Activated T-helper 2 cell treated with anti-CD3 and anti-CD28 coated beads, Interferon-gamma antibody, Interleukin-2, Interleukin-4, amounts not matched to agents 10 μg/mL and 5 μg/mL and 100 μg/mL, durations not matched to agents 14 hours and 24 hours and 36 hours (primary cell): ENCODE results near the gene STARD4. TPM values are rescaled to one million over a fixed set of nuclear protein-coding genes. Genes with fewer than 3 reads are reported as not detected.
A peak's percentile ranks its signal among the peaks of the same experiment; 100 is the strongest.

Experiments
- DNase-seq: peaks from one replicate; pipeline ENCODE4 v3.0.0; 2021; ENCODE audit warnings: low spot score
- H3K27ac Mint-ChIP-seq: one replicate; pipeline ENCODE4 v1.8.0; 2021; ENCODE audit warnings: mixed read lengths
- H3K27me3 Mint-ChIP-seq: one replicate; pipeline ENCODE4 v1.8.0; 2021; ENCODE audit warnings: low read depth, mixed read lengths
- H3K36me3 Mint-ChIP-seq: one replicate; pipeline ENCODE4 v1.8.0; 2021; ENCODE audit warnings: low read depth, mixed read lengths
- H3K4me1 Mint-ChIP-seq: one replicate; pipeline ENCODE4 v1.8.0; 2021; ENCODE audit warnings: low read depth, mixed read lengths
- H3K4me3 Mint-ChIP-seq: one replicate; pipeline ENCODE4 v1.8.0; 2021; ENCODE audit warnings: low read depth, mild to moderate bottlenecking, moderate library complexity, mixed read lengths
- H3K9me3 Mint-ChIP-seq: one replicate; pipeline ENCODE4 v1.8.0; 2021; ENCODE audit warnings: mixed read lengths
- intact Hi-C: fragments of 100-400 bp; cut with micrococcal nuclease; formaldehyde crosslinking; loops from one replicate; pipeline ENCODE4 v1.15.1; 2023
- total RNA-seq: library from RNA; stranded (reverse); gene quantifications from 2 replicates; pipeline ENCODE4 v1.2.3, GENCODE V29; 2022

STARD4 gene
- total RNA-seq, 1 donor from 2014 or later: 230 TPM

DNA sequence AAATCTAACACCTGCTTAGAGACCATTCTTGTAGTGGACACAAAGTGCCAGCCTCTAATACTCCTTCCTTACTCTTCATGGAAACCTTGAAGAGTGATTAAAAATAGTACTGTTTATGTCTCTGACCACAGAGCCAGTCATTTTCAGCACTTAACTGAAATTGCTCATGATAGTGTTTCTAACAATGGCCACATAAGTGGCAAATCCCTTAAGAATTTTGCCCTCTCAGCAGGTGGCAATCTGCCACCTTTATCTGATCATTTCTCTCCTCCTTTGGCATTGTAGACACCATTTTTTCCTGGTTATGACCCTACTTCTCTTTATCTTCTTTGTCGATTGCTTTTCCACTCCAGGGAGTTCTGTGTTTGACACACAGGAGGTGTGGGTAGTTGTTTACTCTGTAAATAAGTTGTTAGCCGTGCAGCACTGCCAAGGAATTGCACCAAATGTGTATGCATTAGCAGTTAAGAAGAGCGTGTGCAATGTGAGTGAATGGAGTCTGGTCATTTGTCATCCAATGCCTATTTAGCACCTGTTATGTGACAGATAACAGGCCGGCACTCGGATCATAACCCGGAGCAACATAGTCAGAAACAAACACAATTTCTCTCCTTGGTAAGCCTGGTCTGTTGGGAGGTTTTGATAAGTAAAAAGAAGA is 36.8 kb upstream of the STARD4 start:
- DNase-seq: no peak
- H3K4me1 Mint-ChIP-seq: peaks cover 34% of the 10 kb centered on the region
- H3K9me3 Mint-ChIP-seq: no peaks in the 10 kb centered on the region
- peaks cover 4% of the 10 kb centered on the region for H3K27me3 Mint-ChIP-seq
- intact Hi-C loops: no loop called here
- H3K36me3 Mint-ChIP-seq: no peaks in the 10 kb centered on the region
- H3K4me3 Mint-ChIP-seq: no peak overlapping the region
- H3K27ac Mint-ChIP-seq: no peak overlapping the region

DNA sequence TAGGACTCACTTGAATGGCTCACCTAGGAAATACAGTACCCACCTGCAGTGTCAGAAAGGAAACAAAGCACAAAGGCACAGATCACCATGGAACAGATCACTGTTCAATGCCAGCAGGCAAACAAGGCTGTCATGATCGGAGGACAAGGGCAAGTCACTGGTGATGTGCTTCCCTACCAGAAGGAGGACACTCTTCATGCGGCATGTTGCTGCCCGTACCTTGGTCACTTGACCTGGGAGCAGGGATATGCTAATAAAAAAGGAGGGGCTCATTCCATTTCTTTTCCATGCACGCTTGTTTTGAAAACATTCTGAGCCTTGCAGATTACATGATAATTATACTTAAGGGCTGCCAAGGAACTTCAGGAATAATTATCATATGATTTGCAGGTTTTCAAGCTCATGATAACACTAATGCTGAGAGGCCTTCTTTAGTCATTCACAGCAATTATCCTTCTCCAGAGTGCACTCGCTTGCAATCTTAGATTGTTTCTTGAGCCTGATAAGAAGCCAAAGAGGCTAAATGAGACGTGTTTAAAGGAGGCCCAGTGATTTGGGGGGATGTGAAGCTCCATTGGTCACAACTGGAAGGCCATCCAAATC is 36.1 kb upstream of the STARD4 start:
- no peak for DNase-seq
- peaks cover 4% of the 10 kb centered on the region for H3K27me3 Mint-ChIP-seq
- peaks cover 34% of the 10 kb centered on the region for H3K4me1 Mint-ChIP-seq
- no peak overlapping the region for H3K27ac Mint-ChIP-seq
- intact Hi-C loops: no loop called here
- H3K4me3 Mint-ChIP-seq: no peak overlapping the region
- H3K9me3 Mint-ChIP-seq: no peaks in the 10 kb centered on the region
- H3K36me3 Mint-ChIP-seq: no peaks in the 10 kb centered on the region

DNA sequence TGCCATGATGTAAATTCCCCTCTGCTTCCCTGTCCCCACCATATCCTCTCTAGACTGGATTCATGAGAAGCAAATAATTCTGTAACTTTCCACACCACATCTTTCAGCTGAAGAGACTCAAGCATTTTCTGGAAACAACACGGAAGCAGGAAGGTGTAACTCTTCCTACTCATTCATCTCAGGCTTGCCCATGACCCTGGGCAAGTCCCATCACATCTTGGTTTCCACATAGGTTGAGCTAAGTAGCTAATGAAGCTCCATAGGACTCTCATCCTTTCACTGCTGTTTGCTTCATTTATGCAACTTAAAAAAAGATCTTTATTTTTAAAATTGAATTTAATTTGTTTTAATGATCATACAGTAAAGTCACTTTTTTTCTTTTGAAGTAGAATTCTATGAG is 32.7 kb upstream of the STARD4 start:
- Mint-ChIP-seq H3K27me3 (peaks cover 28% of the 10 kb centered on the region), H3K36me3 (no peaks in the 10 kb centered on the region), H3K9me3 (no peaks in the 10 kb centered on the region), H3K4me3 (no peak overlapping the region), H3K27ac (no peak overlapping the region), H3K4me1 (peaks cover 9% of the 10 kb centered on the region)
- intact Hi-C loops: no loop called here
- no peak for DNase-seq

DNA sequence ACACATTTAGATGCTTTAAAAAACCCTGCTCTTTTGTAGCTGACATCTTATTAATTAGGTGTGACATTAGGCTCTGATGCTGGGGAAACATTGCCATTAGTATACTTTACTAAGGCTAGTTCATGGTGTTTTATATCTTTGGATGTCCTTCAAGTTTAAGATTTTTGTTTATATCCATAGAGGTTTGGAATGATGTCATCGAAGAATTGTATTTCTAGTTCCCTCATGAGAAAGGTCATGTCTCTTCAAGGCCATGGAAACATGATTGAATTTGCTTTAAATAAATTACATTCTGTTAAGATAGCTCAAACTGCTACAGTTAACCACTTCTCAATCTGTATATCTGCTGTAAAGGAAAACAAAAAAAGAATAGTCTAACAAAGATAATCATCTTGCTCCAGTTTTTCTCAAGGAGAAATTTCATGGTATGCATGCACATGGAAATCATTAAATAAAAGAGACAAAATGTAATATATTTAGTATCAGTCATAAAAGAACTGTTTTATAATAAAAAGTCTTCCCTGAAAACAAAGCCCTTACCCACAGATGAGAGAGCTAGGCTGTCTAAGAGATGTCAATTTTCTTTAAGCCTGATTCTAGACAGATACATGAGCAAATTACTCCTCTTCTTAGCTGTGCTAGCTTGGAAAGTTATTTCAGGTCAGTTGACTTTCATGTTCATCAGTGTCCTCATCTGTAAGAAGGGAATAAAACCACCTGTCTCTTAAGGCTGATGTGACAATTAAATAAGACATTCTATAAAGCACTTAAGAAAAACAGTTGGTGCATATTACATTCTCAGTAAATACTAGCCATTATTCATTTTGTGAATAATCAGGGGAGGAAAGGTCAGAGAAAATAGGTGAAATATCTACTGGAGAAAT is 25.0 kb upstream of the STARD4 start:
- intact Hi-C loops: no loop called here
- no peak for DNase-seq
- Mint-ChIP-seq H3K27ac (no peak overlapping the region), H3K9me3 (peaks cover 10% of the 10 kb centered on the region), H3K4me1 (peaks cover 16% of the 10 kb centered on the region), H3K27me3 (peaks cover 26% of the 10 kb centered on the region), H3K4me3 (no peak overlapping the region), H3K36me3 (peaks cover 4% of the 10 kb centered on the region)

DNA sequence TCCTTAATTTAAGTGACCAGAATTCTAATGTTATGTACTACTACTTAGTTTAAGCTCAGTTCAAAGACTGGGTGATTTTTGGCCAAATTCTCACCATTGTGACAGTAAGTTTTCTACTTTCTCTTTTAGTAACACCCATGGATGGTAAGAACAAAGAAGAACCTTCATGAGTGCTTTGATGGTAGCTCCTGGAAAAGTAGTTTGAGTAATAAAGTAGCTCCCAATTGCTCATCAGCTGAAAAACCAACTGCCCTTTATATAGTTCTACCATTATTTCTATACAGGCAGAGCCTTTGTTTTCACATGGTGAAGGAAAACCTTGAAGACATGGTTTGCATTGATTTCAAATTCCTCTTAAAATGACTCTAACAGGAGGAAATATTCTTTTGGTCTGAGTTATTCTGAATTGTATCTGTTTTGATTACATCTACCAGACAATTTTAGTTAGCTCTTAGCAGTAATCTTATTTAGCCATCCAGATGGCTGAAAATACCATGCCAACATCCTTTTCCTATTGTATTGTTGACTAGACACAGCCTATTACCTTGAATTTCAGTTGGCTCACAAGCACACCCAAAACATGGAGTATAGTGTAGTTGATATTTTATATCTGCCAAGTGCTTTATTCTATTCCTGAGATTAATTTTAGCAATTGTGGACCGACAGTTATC is 23.7 kb upstream of the STARD4 start:
- Mint-ChIP-seq H3K4me1 (peaks cover 20% of the 10 kb centered on the region), H3K27ac (no peak overlapping the region), H3K9me3 (peaks cover 10% of the 10 kb centered on the region), H3K36me3 (peaks cover 4% of the 10 kb centered on the region), H3K27me3 (peaks cover 18% of the 10 kb centered on the region), H3K4me3 (no peak overlapping the region)
- no peak for DNase-seq
- intact Hi-C loops: no loop called here

DNA sequence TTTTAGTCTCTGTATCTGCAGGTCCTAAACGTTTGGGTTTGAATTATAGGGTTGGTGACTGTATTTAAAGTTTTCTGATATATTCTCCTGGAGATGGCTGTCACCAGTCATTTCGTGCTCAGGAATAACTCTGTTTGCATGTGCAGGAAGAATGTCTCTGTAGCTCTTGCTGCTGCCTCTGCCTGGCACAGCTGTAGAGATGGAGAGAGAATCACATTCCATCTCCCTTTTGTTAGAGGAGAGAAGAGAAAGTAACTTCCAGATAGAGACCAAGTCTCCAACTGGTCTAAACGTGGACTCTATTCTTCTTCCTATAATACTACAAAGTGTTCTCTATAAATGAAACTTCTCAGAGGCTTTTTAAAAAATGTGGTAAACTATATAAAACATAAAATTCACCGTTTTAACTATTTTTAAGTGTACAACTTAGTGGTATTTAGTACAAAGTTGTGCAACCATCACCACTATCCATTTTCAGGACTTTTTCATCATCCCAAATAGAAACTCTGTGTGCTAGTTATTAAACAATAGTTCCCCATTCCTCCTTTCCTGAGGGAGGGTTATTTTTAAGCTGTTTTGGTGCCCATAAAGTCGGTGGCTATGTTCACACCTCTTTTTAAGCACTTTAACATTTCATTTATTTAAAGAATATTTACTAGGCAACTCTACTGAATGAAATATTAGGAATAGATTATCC is 20.7 kb upstream of the STARD4 start:
- H3K4me3 Mint-ChIP-seq: no peak overlapping the region
- H3K4me1 Mint-ChIP-seq: peaks cover 38% of the 10 kb centered on the region
- no peak overlapping the region for H3K27ac Mint-ChIP-seq
- peaks cover 13% of the 10 kb centered on the region for H3K36me3 Mint-ChIP-seq
- H3K9me3 Mint-ChIP-seq: peaks cover 22% of the 10 kb centered on the region
- peaks cover 1% of the 10 kb centered on the region for H3K27me3 Mint-ChIP-seq
- intact Hi-C loops: loop anchor here (5.0 kb wide), 2 partner anchors 94 to 224 kb away; partner anchors contain the start of gene NREP
- no peak for DNase-seq

DNA sequence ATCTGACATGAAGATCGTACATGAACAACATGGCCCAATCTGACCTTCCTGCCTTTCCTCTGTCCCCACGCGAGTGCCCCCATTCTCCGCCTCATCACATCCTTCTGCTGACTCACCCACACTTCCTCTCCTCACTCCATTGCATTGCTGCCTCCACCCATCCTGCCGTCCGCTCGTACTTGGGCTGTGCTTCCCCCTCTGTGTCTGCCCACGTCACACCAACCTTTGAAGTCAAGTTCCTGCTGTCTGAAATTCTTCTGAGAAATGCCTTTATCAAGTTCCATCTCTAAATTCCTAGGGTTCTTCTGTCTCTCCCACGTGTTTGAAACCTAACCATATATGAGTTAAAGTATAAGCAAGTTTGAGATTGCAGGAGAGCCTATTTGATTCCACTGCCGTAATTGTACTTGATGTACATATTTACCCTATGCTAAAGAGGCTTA is 18.0 kb upstream of the STARD4 start:
- intact Hi-C loops: loop anchor here (1.0 to 5.0 kb wide), 6 partner anchors 17 to 617 kb away; partner anchors contain the start of gene NREP

DNA sequence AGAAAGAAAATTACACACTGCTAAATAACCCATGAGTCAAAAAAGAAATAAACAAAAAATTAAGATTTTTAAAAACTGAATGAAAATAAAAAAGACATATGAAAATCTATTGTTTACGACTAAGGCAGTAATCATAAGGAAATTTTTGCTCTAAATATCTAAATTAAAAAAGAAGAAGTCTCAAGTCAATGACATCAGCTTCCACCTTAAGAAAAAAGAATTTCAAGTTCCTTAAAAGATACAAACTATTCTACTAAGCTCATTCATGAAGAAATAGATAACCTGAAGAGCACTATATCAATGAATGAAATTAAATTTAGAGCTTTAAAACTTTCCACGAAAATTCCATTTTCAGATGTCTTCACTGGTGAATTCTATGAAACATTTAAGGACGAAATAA is 15.7 kb upstream of the STARD4 start:
- Mint-ChIP-seq H3K4me1 (peaks cover 31% of the 10 kb centered on the region), H3K27me3 (no peaks in the 10 kb centered on the region), H3K9me3 (peaks cover 12% of the 10 kb centered on the region), H3K36me3 (peaks cover 9% of the 10 kb centered on the region), H3K4me3 (no peak overlapping the region), H3K27ac (no peak overlapping the region)
- no peak for DNase-seq
- intact Hi-C loops: no loop called here

More for the DNA sequence above, 18.0 kb upstream of the STARD4 start:
- DNase-seq: peak; percentile 80
- peaks cover 9% of the 10 kb centered on the region for H3K36me3 Mint-ChIP-seq
- H3K27me3 Mint-ChIP-seq: no peaks in the 10 kb centered on the region
- H3K9me3 Mint-ChIP-seq: peaks cover 22% of the 10 kb centered on the region
- peak overlapping the region; percentile 46 for H3K4me3 Mint-ChIP-seq
- peaks cover 35% of the 10 kb centered on the region for H3K4me1 Mint-ChIP-seq
- H3K27ac Mint-ChIP-seq: peak overlapping the region; percentile 87

DNA sequence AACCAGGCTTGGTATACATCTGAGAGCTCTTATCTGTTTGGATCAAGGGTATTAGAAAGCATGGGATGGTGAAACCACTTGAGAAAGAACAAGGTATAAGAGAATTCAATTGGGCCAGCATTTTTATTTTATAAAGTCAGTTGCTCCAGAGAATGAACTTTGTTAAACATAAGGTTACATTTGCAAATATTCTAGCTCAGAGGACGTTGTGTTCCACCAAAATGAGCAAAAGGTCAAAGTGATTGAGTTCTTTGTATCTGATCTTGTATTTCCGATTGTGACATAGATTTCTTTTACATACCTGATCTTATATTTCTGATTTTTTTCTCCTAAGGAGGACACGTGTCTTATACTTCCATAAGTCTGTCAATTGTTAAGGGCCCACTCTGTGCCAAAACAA is 8.6 kb upstream of the STARD4 start:
- peaks cover 17% of the 10 kb centered on the region for H3K4me1 Mint-ChIP-seq
- no peak for DNase-seq

DNA sequence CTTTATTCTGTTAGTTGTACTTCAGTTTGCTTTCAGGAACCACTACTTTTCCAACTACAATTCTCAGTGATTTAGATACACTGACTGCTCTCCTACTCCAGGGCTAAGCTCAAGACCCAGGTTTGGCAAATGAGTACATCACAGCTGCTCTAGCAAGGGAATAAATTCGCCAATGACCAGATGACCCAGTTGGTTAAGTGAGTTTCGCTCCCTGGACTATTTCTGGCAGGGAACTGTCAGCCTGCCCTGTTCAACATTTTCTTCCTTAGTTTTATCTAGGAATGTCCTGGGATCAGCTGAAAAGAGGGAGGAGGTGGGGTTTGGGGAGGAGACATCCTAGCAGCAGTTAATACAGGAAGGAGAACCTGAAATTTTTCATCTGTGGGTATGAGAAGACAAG is 6.4 kb upstream of the STARD4 start:
- Mint-ChIP-seq H3K27ac (no peak overlapping the region), H3K9me3 (no peaks in the 10 kb centered on the region), H3K4me3 (no peak overlapping the region), H3K36me3 (no peaks in the 10 kb centered on the region), H3K27me3 (no peaks in the 10 kb centered on the region), H3K4me1 (peaks cover 30% of the 10 kb centered on the region)
- no peak for DNase-seq
- intact Hi-C loops: loop anchor here (10.0 kb wide), 1 partner anchor 1186 kb away; no protein-coding TSS in a partner anchor

More for the DNA sequence above, 8.6 kb upstream of the STARD4 start:
- Mint-ChIP-seq H3K36me3 (no peaks in the 10 kb centered on the region), H3K27me3 (no peaks in the 10 kb centered on the region), H3K9me3 (no peaks in the 10 kb centered on the region), H3K4me3 (no peak overlapping the region), H3K27ac (no peak overlapping the region)
- intact Hi-C loops: no loop called here

DNA sequence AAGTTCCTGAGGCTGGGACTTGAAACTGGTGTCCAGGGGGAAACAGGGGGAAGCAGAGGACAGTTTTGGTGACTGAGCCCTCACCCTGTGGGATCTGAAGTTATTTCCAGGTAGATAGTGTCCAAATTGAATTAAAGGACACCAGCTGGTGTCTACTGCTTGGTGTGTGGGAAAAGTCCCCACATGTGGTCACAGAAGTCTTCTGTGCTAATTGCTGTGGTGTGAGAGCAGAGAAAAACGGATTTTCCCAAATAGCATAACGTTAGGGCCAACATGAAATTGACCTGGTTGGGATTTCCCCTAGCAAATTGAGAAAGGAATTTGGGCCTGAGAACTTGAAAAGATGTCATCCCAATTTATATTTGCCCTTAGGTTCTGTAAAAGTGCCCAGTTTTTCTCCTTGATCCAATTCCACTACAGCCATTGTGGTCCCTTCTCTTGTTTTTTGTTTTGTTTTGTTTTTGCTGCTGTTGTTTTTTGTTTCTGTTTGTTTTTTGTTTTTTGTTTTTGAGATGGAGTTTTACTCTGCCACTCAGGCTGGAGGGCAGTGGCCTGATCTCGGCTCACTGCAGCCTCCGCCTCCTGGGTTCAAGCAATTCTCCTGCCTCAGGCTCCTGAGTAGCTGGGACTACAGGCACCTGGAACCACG is 5.6 kb upstream of the STARD4 start:
- Mint-ChIP-seq H3K36me3 (no peaks in the 10 kb centered on the region), H3K4me1 (peaks cover 36% of the 10 kb centered on the region), H3K9me3 (no peaks in the 10 kb centered on the region), H3K4me3 (no peak overlapping the region), H3K27ac (no peak overlapping the region), H3K27me3 (no peaks in the 10 kb centered on the region)
- intact Hi-C loops: loop anchor here (10.0 kb wide), 1 partner anchor 1187 kb away; no protein-coding TSS in a partner anchor
- DNase-seq: no peak
